ENCODE measurements around the gene CBFA2T2.

The CBFA2T2 gene

GRCh38 chr20:33612001-33612400 lies 122.1 kb downstream of the CBFA2T2 start:
- no peak for DNase-seq
- Histone ChIP-seq H3K27me3 (ENCODE audit: insufficient read depth, low read depth, severe bottlenecking) (no peaks in the 10 kb centered on the region), H3K27ac (no peak overlapping the region), H3K4me3 (ENCODE audit: low read depth, low read length) (no peak overlapping the region), H3K9me3 (ENCODE audit: severe bottlenecking) (no peaks in the 10 kb centered on the region), H3K36me3 (peaks cover 75% of the 10 kb centered on the region)
- no peak for TF ChIP-seq CTCF (IDR thresholded peaks at IDR 0.05; ENCODE audit: low read depth, low read length)

- DNase-seq: no peak
- Histone ChIP-seq H3K27ac (no peak overlapping the region), H3K4me3 (ENCODE audit: low read depth, low read length) (no peak overlapping the region), H3K9me3 (ENCODE audit: severe bottlenecking) (no peaks in the 10 kb centered on the region), H3K36me3 (peaks cover 63% of the 10 kb centered on the region), H3K27me3 (ENCODE audit: insufficient read depth, low read depth, severe bottlenecking) (no peaks in the 10 kb centered on the region)
- no peak for TF ChIP-seq CTCF (IDR thresholded peaks at IDR 0.05; ENCODE audit: low read depth, low read length)
Measured at GRCh38 chr20:33621717-33622400, 132.0 kb downstream of the CBFA2T2 start.

GRCh38 chr20:33622705-33623365 lies 132.9 kb downstream of the CBFA2T2 start:
- Histone ChIP-seq H3K9me3 (ENCODE audit: severe bottlenecking) (no peaks in the 10 kb centered on the region), H3K27me3 (ENCODE audit: insufficient read depth, low read depth, severe bottlenecking) (no peaks in the 10 kb centered on the region), H3K4me3 (ENCODE audit: low read depth, low read length) (no peak overlapping the region), H3K27ac (no peak overlapping the region), H3K36me3 (peaks cover 66% of the 10 kb centered on the region)
- no peak for TF ChIP-seq CTCF (IDR thresholded peaks at IDR 0.05; ENCODE audit: low read depth, low read length)
- DNase-seq: no peak

- no peak for TF ChIP-seq CTCF (IDR thresholded peaks at IDR 0.05; ENCODE audit: low read depth, low read length)
- Histone ChIP-seq H3K27me3 (ENCODE audit: insufficient read depth, low read depth, severe bottlenecking) (no peaks in the 10 kb centered on the region), H3K36me3 (peaks cover 74% of the 10 kb centered on the region), H3K27ac (no peak overlapping the region), H3K4me3 (ENCODE audit: low read depth, low read length) (no peak overlapping the region), H3K9me3 (ENCODE audit: severe bottlenecking) (no peaks in the 10 kb centered on the region)
- DNase-seq: no peak
Measured at GRCh38 chr20:33624399-33624798, 134.5 kb downstream of the CBFA2T2 start.

DNA sequence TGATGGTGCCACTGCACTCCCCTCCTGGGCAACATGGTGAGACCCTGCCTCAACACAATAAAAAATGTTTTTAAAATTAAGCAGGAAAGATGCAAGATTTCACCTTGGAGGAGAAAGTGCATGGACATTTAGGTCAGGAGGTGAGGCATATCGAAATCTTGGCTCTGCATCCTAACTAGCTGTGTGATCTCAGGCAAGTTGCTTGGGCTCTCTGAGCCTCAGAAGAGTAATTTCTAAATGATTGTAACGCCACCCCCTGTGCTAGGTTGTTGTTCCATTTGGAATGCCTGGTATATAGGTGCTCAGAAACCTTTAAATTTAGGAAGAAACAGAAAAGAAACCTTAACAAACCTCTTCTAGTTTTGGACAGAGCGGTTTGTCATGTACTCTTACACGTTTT lies 136.3 kb downstream of the CBFA2T2 start:
- no peak for DNase-seq
- no peak overlapping the region for H3K4me3 ChIP-seq (ENCODE audit: low read depth, low read length)
- peaks cover 86% of the 10 kb centered on the region for H3K36me3 ChIP-seq
- H3K27ac ChIP-seq: no peak overlapping the region
- TF ChIP-seq CTCF (IDR thresholded peaks at IDR 0.05; ENCODE audit: low read depth, low read length): no peak
- H3K27me3 ChIP-seq (ENCODE audit: insufficient read depth, low read depth, severe bottlenecking): no peaks in the 10 kb centered on the region
- no peaks in the 10 kb centered on the region for H3K9me3 ChIP-seq (ENCODE audit: severe bottlenecking)
